Calu3 (cell line): ENCODE results near the gene C6orf62. TPM values are rescaled to one million over a fixed set of nuclear protein-coding genes. Genes with fewer than 3 reads are reported as not detected.

ENCODE experiments used
- BruUV-seq: library from RNA; stranded (reverse); fragments of 400-500 nt; replicated peaks from 2 replicates; lab custom pipeline; 2021; lab: Mats Ljungman, UMichigan
- CTCF ChIA-PET: fragments of 300-600 bp; sonication (Branson Sonifier 250); formaldehyde crosslinking; loops from one replicate; lab custom pipeline; 2022; ENCODE audit warnings: antibody characterized with exemption; lab: Charles Lee
- DNase-seq: peaks from one replicate; pipeline ENCODE4 v3.0.0; 2022
- H3K27ac Mint-ChIP-seq: one replicate; pipeline ENCODE4 v1.8.0; 2022; ENCODE audit warnings: mixed read lengths; ENCODE audit not compliant: unreplicated experiment
- H3K27me3 Mint-ChIP-seq: one replicate; pipeline ENCODE4 v1.8.0; 2022; ENCODE audit warnings: mixed read lengths; ENCODE audit not compliant: unreplicated experiment
- H3K36me3 Mint-ChIP-seq: one replicate; pipeline ENCODE4 v1.8.0; 2022; ENCODE audit warnings: mild to moderate bottlenecking, moderate library complexity, mixed read lengths; ENCODE audit not compliant: insufficient read depth, unreplicated experiment
- H3K4me1 Mint-ChIP-seq: one replicate; pipeline ENCODE4 v1.8.0; 2022; ENCODE audit warnings: mild to moderate bottlenecking, low read depth, mixed read lengths; ENCODE audit not compliant: unreplicated experiment
- H3K4me3 Mint-ChIP-seq: one replicate; pipeline ENCODE4 v1.8.0; 2022; ENCODE audit warnings: mild to moderate bottlenecking, low read depth, moderate library complexity, mixed read lengths; ENCODE audit not compliant: unreplicated experiment
- H3K9me3 Mint-ChIP-seq: one replicate; pipeline ENCODE4 v1.8.0; 2022; ENCODE audit warnings: low read depth, mixed read lengths; ENCODE audit not compliant: unreplicated experiment
- CTCF ChIP-seq: fragments of 200-600 bp; IDR thresholded peaks from one replicate; pipeline ENCODE4 v1.8.0; 2022; ENCODE audit warnings: antibody characterized with exemption; ENCODE audit not compliant: unreplicated experiment
- intact Hi-C: fragments of 100-400 bp; cut with micrococcal nuclease; formaldehyde crosslinking; loops from one replicate; pipeline ENCODE4 v1.10.0; 2022; ENCODE audit not compliant: unreplicated experiment
- total RNA-seq: library from RNA; stranded (reverse); gene quantifications from 2 replicates; pipeline ENCODE4 v1.2.3, GENCODE V29; 2022

The C6orf62 gene
- total RNA-seq, 1 experiment from 2014 or later = 334 TPM

- DNase-seq = no peak
- TF ChIP-seq CTCF = no peak
- Mint-ChIP-seq H3K4me1 (peaks cover 18% of the 10 kb centered on the region), H3K36me3 (peaks cover 7% of the 10 kb centered on the region), H3K27me3 (no peaks in the 10 kb centered on the region), H3K4me3 (no peak overlapping the region), H3K9me3 (no peaks in the 10 kb centered on the region), H3K27ac (no peak overlapping the region)
- CTCF ChIA-PET = interaction anchor here (1.8 kb wide), 1 partner anchor 109 kb away, joined by 4 read pairs; no protein-coding TSS in a partner anchor
- no TSS peak for BruUV-seq
- intact Hi-C loops = no loop called here
Observed at GRCh38 chr6:24692415-24692814, 26.5 kb downstream of the C6orf62 start.

- H3K27me3 Mint-ChIP-seq = no peaks in the 10 kb centered on the region
Observed at GRCh38 chr6:24692003-24692402, 27.0 kb downstream of the C6orf62 start.

GRCh38 chr6:24691550-24691949 is 27.4 kb downstream of the C6orf62 start:
- H3K4me3 Mint-ChIP-seq = no peak overlapping the region
- no peak for DNase-seq
- H3K27me3 Mint-ChIP-seq = no peaks in the 10 kb centered on the region
- TF ChIP-seq CTCF = no peak
- CTCF ChIA-PET = interaction anchor here (0.7 kb wide), 1 partner anchor 107 kb away, joined by 4 read pairs; no protein-coding TSS in a partner anchor
- intact Hi-C loops = no loop called here
- peaks cover 12% of the 10 kb centered on the region for H3K36me3 Mint-ChIP-seq
- H3K4me1 Mint-ChIP-seq = peaks cover 26% of the 10 kb centered on the region
- no peaks in the 10 kb centered on the region for H3K9me3 Mint-ChIP-seq
- no peak overlapping the region for H3K27ac Mint-ChIP-seq
- no TSS peak for BruUV-seq

More at GRCh38 chr6:24692003-24692402, 27.0 kb downstream of the C6orf62 start:
- Mint-ChIP-seq H3K9me3 (no peaks in the 10 kb centered on the region), H3K36me3 (peaks cover 12% of the 10 kb centered on the region), H3K4me1 (peaks cover 22% of the 10 kb centered on the region), H3K4me3 (no peak overlapping the region), H3K27ac (no peak overlapping the region)
- no TSS peak for BruUV-seq
- DNase-seq = no peak
- intact Hi-C loops = no loop called here
- TF ChIP-seq CTCF = no peak
- CTCF ChIA-PET = interaction anchor here (0.7 to 1.8 kb wide), 2 partner anchors 107 to 108 kb away, joined by 4 read pairs; no protein-coding TSS in a partner anchor

- Mint-ChIP-seq H3K27ac (no peak overlapping the region), H3K9me3 (no peaks in the 10 kb centered on the region), H3K4me3 (no peak overlapping the region), H3K27me3 (no peaks in the 10 kb centered on the region), H3K4me1 (peaks cover 22% of the 10 kb centered on the region), H3K36me3 (peaks cover 10% of the 10 kb centered on the region)
- no peak for DNase-seq
- TF ChIP-seq CTCF = no peak
- CTCF ChIA-PET = interaction anchor here (1.0 kb wide), 1 partner anchor 53 kb away, joined by 3 read pairs; no protein-coding TSS in a partner anchor
- intact Hi-C loops = no loop called here
- BruUV-seq = no TSS peak
Observed at GRCh38 chr6:24690593-24690992, 28.4 kb downstream of the C6orf62 start.
